WTC11 (cell line): ENCODE results near the gene UMOD. TPM values are rescaled to one million over a fixed set of nuclear protein-coding genes. Genes with fewer than 3 reads are reported as not detected.

Experiments
- ATAC-seq: fragments of 200-7000 bp; cut with Tn5 transposase; 2 replicates; pipeline ENCODE4 v1.10.0; 2021; ENCODE audit warnings: mild to moderate bottlenecking, moderate library complexity
- CTCF ChIA-PET: fragments of 300-600 bp; sonication (Branson Sonifier 250); formaldehyde crosslinking; loops from one replicate; lab custom pipeline; 2021; ENCODE audit warnings: antibody characterized with exemption; lab: Charles Lee
- POLR2A ChIA-PET: fragments of 350-600 bp; sonication (Branson Sonifier 250); formaldehyde crosslinking; loops from one replicate; lab custom pipeline; 2021; ENCODE audit warnings: antibody characterized with exemption; lab: Charles Lee
- DNase-seq: peaks from one replicate; pipeline ENCODE4 v3.0.0; 2021; ENCODE audit warnings: low spot score
- H3K27ac Mint-ChIP-seq: 2 replicates; pipeline ENCODE4 v1.8.0; 2021; ENCODE audit warnings: mixed read lengths
- H3K27me3 Mint-ChIP-seq: 2 replicates; pipeline ENCODE4 v1.8.0; 2021; ENCODE audit warnings: low read depth, mild to moderate bottlenecking, moderate library complexity, mixed read lengths
- H3K36me3 Mint-ChIP-seq: 2 replicates; pipeline ENCODE4 v1.8.0; 2021; ENCODE audit warnings: mixed read lengths
- H3K4me1 Mint-ChIP-seq: 2 replicates; pipeline ENCODE4 v1.8.0; 2022; ENCODE audit warnings: mixed read lengths
- H3K4me3 Mint-ChIP-seq: 2 replicates; pipeline ENCODE4 v1.8.0; 2021; ENCODE audit warnings: mild to moderate bottlenecking, moderate library complexity, mixed read lengths
- H3K9me3 Mint-ChIP-seq: 2 replicates; pipeline ENCODE4 v1.8.0; 2021; ENCODE audit warnings: mixed read lengths
- CREB1 ChIP-seq: sonication (generic); formaldehyde crosslinking; IDR thresholded peaks from 2 replicates; pipeline ENCODE4 v1.8.0; 2023; ENCODE audit warnings: mild to moderate bottlenecking, missing genetic modification reagents
- CREM ChIP-seq: sonication (generic); formaldehyde crosslinking; IDR thresholded peaks from 2 replicates; pipeline ENCODE4 v1.8.1; 2022; ENCODE audit warnings: mild to moderate bottlenecking, missing genetic modification reagents, moderate library complexity
- FOXK1 ChIP-seq: sonication (generic); formaldehyde crosslinking; IDR thresholded peaks from 2 replicates; pipeline ENCODE4 v1.8.0; 2022; ENCODE audit warnings: mild to moderate bottlenecking, moderate library complexity, missing genetic modification reagents
- GRHL2 ChIP-seq: fragments of 250-450 bp; sonication (Bioruptor Pico); IDR thresholded peaks from 2 replicates; pipeline ENCODE4 v1.8.0; 2022; ENCODE audit warnings: mild to moderate bottlenecking, moderate library complexity; ENCODE audit not compliant: insufficient replicate concordance, severe bottlenecking
- GTF2I ChIP-seq: fragments of 250-450 bp; sonication (Bioruptor Pico); conservative IDR thresholded peaks from 2 replicates; pipeline ENCODE4 v1.4.0; 2021; ENCODE audit warnings: mild to moderate bottlenecking
- HMGA2 ChIP-seq: fragments of 250-450 bp; sonication (Bioruptor Pico); IDR thresholded peaks from 2 replicates; pipeline ENCODE4 v1.4.0; 2021; ENCODE audit warnings: mild to moderate bottlenecking, moderate library complexity
- JAZF1 ChIP-seq: fragments of 250-450 bp; sonication (Bioruptor Pico); IDR thresholded peaks from 2 replicates; pipeline ENCODE4 v1.9.0; 2021; ENCODE audit warnings: moderate library complexity, mild to moderate bottlenecking, inconsistent platforms
- NFATC4 ChIP-seq: fragments of 250-450 bp; sonication (Bioruptor Pico); IDR thresholded peaks from 2 replicates; pipeline ENCODE4 v1.9.0; 2021; ENCODE audit warnings: mild to moderate bottlenecking
- NFE2L1 ChIP-seq: sonication (generic); formaldehyde crosslinking; IDR thresholded peaks from 2 replicates; pipeline ENCODE4 v1.8.1; 2023; ENCODE audit warnings: missing genetic modification reagents
- NR3C1 ChIP-seq: sonication (generic); formaldehyde crosslinking; conservative IDR thresholded peaks from 2 replicates; pipeline ENCODE4 v1.8.1; 2023; ENCODE audit warnings: low read depth, mild to moderate bottlenecking, missing genetic modification reagents
- SMAD4 ChIP-seq: sonication (generic); formaldehyde crosslinking; IDR thresholded peaks from 2 replicates; pipeline ENCODE4 v1.8.0; 2022; ENCODE audit warnings: mild to moderate bottlenecking, missing genetic modification reagents
- ZNF121 ChIP-seq: sonication (generic); formaldehyde crosslinking; IDR thresholded peaks from 2 replicates; pipeline ENCODE4 v1.8.0; 2023; ENCODE audit warnings: missing genetic modification reagents
- ZNF219 ChIP-seq: sonication (generic); formaldehyde crosslinking; IDR thresholded peaks from 2 replicates; pipeline ENCODE4 v1.8.0; 2023; ENCODE audit warnings: missing genetic modification reagents, mild to moderate bottlenecking, borderline replicate concordance
- ZNF232 ChIP-seq: sonication (generic); formaldehyde crosslinking; IDR thresholded peaks from 2 replicates; pipeline ENCODE4 v1.8.0; 2022; ENCODE audit warnings: mild to moderate bottlenecking, missing genetic modification reagents
- total RNA-seq: library from RNA; stranded (reverse); gene quantifications from 3 replicates; pipeline ENCODE4 v1.2.3, GENCODE V29; 2021
- TF ChIP-seq, protein P1 (sequence below): sonication (generic); formaldehyde crosslinking; IDR thresholded peaks from 2 replicates; pipeline ENCODE4 v1.8.1; 2023; ENCODE audit warnings: mild to moderate bottlenecking, missing genetic modification reagents
- TF ChIP-seq, protein P2 (sequence below): sonication (generic); formaldehyde crosslinking; IDR thresholded peaks from 2 replicates; pipeline ENCODE4 v1.8.1; 2023; ENCODE audit warnings: mild to moderate bottlenecking, missing genetic modification reagents, moderate library complexity
- TF ChIP-seq, protein P3 (sequence below): sonication (generic); formaldehyde crosslinking; IDR thresholded peaks from 2 replicates; pipeline ENCODE4 v1.8.1; 2023; ENCODE audit warnings: mild to moderate bottlenecking, missing genetic modification reagents, moderate library complexity
- TF ChIP-seq, protein P4 (sequence below): fragments of 200-600 bp; IDR thresholded peaks from 2 replicates; pipeline ENCODE4 v1.8.0; 2022; ENCODE audit warnings: antibody characterized with exemption
- TF ChIP-seq, protein P5 (sequence below): sonication (generic); formaldehyde crosslinking; IDR thresholded peaks from 2 replicates; pipeline ENCODE4 v1.8.1; 2022; ENCODE audit warnings: low read depth, mild to moderate bottlenecking, moderate library complexity, missing genetic modification reagents, borderline replicate concordance
- TF ChIP-seq, protein P6 (sequence below): sonication (generic); formaldehyde crosslinking; IDR thresholded peaks from 2 replicates; pipeline ENCODE4 v1.8.1; 2022; ENCODE audit warnings: mild to moderate bottlenecking, missing genetic modification reagents, moderate library complexity, borderline replicate concordance
- TF ChIP-seq, protein P7 (sequence below): fragments of 250-450 bp; sonication (Bioruptor Pico); IDR thresholded peaks from 2 replicates; pipeline ENCODE4 v2.1.2; 2022; ENCODE audit warnings: mild to moderate bottlenecking, moderate library complexity
- TF ChIP-seq, protein P8 (sequence below): sonication (generic); formaldehyde crosslinking; IDR thresholded peaks from 2 replicates; pipeline ENCODE4 v1.8.0; 2022; ENCODE audit warnings: mild to moderate bottlenecking, missing genetic modification reagents

The UMOD gene
- total RNA-seq, 1 experiment from 2014 or later, result not detected

DNA sequence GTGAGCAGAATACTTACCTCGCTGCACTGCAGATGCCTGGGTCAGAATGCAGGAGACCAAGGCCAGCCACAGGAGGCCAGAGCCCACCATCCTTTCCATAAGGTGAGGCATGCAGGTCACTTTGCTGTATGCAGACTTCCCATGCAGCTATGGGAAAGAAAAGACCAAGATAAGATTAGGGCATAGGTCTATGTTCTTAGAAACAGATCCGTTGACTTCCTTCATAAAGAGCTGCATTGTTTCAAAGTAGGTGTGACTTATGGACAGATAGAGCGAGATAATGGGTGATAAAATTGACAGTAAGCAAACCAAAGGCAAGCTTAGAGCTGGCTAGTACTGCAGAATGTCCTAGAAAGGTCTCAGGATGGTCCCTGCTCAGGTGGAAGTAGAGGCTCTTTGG, 26.2 kb downstream of the UMOD start:
- H3K36me3 Mint-ChIP-seq, result no peaks in the 10 kb centered on the region
- DNase-seq (no peak), ATAC-seq (no peak)
- POLR2A ChIA-PET, result no interaction called here
- H3K4me1 Mint-ChIP-seq, result peaks cover 5% of the 10 kb centered on the region; the same call in 1 of the 2 replicates
- no peak overlapping the region for H3K27ac Mint-ChIP-seq
- CTCF ChIA-PET, result interaction anchor here (0.7 to 1.2 kb wide), 2 partner anchors 24 to 419 kb away, joined by 3 read pairs; no protein-coding TSS in a partner anchor
- H3K27me3 Mint-ChIP-seq, result no peaks in the 10 kb centered on the region
- no peak for TF ChIP-seq JAZF1
- no peak for TF ChIP-seq NFE2L1 (CRISPR knock-in tag)
- TF ChIP-seq, protein P1, sequence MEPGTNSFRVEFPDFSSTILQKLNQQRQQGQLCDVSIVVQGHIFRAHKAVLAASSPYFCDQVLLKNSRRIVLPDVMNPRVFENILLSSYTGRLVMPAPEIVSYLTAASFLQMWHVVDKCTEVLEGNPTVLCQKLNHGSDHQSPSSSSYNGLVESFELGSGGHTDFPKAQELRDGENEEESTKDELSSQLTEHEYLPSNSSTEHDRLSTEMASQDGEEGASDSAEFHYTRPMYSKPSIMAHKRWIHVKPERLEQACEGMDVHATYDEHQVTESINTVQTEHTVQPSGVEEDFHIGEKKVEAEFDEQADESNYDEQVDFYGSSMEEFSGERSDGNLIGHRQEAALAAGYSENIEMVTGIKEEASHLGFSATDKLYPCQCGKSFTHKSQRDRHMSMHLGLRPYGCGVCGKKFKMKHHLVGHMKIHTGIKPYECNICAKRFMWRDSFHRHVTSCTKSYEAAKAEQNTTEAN, result no peak
- no peak overlapping the region for H3K4me3 Mint-ChIP-seq
- no peaks in the 10 kb centered on the region for H3K9me3 Mint-ChIP-seq

DNA sequence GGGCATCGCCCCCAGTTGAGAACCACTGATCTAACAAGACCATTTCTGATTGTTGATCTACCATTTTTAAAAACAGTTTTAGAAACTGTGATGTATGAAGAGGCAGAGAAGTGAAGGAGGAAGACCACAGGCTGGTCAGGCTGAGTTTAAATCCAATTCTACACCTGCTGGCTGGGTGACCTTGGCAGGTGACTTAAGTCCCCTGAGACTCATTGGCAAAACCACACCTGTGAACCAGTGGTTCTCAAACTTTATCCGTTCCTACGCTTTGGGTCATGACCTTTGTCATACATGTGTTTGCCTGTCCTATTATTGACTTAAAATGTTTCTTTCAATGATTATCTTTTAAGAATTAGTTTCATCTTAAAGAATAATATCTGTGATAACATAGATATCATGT, 27.5 kb downstream of the UMOD start:
- CTCF ChIA-PET, result no interaction called here
- POLR2A ChIA-PET, result no interaction called here
- H3K4me1 Mint-ChIP-seq, result peaks cover 5% of the 10 kb centered on the region; the same call in 1 of the 2 replicates
- H3K9me3 Mint-ChIP-seq, result no peaks in the 10 kb centered on the region
- H3K27me3 Mint-ChIP-seq, result no peaks in the 10 kb centered on the region
- DNase-seq (no peak), ATAC-seq (no peak)
- no peak overlapping the region for H3K27ac Mint-ChIP-seq
- H3K4me3 Mint-ChIP-seq, result no peak overlapping the region
- TF ChIP-seq NR3C1 (CRISPR knock-in tag) (no peak), ZNF121 (CRISPR knock-in tag) (no peak), NFATC4 (no peak), SMAD4 (no peak), GRHL2 (no peak), GTF2I (CRISPR knock-in tag) (no peak), CREB1 (CRISPR knock-in tag) (no peak), HMGA2 (CRISPR knock-in tag) (no peak), FOXK1 (CRISPR knock-in tag) (no peak), ZNF232 (no peak), CREM (CRISPR knock-in tag) (no peak), ZNF219 (CRISPR knock-in tag) (no peak)
- TF ChIP-seq, protein P2, sequence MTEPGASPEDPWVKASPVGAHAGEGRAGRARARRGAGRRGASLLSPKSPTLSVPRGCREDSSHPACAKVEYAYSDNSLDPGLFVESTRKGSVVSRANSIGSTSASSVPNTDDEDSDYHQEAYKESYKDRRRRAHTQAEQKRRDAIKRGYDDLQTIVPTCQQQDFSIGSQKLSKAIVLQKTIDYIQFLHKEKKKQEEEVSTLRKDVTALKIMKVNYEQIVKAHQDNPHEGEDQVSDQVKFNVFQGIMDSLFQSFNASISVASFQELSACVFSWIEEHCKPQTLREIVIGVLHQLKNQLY, result no peak
- TF ChIP-seq, protein P3, sequence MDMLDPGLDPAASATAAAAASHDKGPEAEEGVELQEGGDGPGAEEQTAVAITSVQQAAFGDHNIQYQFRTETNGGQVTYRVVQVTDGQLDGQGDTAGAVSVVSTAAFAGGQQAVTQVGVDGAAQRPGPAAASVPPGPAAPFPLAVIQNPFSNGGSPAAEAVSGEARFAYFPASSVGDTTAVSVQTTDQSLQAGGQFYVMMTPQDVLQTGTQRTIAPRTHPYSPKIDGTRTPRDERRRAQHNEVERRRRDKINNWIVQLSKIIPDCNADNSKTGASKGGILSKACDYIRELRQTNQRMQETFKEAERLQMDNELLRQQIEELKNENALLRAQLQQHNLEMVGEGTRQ, result no peak
- TF ChIP-seq, protein P4, sequence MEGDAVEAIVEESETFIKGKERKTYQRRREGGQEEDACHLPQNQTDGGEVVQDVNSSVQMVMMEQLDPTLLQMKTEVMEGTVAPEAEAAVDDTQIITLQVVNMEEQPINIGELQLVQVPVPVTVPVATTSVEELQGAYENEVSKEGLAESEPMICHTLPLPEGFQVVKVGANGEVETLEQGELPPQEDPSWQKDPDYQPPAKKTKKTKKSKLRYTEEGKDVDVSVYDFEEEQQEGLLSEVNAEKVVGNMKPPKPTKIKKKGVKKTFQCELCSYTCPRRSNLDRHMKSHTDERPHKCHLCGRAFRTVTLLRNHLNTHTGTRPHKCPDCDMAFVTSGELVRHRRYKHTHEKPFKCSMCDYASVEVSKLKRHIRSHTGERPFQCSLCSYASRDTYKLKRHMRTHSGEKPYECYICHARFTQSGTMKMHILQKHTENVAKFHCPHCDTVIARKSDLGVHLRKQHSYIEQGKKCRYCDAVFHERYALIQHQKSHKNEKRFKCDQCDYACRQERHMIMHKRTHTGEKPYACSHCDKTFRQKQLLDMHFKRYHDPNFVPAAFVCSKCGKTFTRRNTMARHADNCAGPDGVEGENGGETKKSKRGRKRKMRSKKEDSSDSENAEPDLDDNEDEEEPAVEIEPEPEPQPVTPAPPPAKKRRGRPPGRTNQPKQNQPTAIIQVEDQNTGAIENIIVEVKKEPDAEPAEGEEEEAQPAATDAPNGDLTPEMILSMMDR, result no peak
- TF ChIP-seq, protein P5, sequence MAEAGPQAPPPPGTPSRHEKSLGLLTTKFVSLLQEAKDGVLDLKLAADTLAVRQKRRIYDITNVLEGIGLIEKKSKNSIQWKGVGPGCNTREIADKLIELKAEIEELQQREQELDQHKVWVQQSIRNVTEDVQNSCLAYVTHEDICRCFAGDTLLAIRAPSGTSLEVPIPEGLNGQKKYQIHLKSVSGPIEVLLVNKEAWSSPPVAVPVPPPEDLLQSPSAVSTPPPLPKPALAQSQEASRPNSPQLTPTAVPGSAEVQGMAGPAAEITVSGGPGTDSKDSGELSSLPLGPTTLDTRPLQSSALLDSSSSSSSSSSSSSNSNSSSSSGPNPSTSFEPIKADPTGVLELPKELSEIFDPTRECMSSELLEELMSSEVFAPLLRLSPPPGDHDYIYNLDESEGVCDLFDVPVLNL (CRISPR knock-in tag), result no peak
- TF ChIP-seq, protein P6, sequence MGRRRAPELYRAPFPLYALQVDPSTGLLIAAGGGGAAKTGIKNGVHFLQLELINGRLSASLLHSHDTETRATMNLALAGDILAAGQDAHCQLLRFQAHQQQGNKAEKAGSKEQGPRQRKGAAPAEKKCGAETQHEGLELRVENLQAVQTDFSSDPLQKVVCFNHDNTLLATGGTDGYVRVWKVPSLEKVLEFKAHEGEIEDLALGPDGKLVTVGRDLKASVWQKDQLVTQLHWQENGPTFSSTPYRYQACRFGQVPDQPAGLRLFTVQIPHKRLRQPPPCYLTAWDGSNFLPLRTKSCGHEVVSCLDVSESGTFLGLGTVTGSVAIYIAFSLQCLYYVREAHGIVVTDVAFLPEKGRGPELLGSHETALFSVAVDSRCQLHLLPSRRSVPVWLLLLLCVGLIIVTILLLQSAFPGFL, result no peak
- TF ChIP-seq, protein P7, sequence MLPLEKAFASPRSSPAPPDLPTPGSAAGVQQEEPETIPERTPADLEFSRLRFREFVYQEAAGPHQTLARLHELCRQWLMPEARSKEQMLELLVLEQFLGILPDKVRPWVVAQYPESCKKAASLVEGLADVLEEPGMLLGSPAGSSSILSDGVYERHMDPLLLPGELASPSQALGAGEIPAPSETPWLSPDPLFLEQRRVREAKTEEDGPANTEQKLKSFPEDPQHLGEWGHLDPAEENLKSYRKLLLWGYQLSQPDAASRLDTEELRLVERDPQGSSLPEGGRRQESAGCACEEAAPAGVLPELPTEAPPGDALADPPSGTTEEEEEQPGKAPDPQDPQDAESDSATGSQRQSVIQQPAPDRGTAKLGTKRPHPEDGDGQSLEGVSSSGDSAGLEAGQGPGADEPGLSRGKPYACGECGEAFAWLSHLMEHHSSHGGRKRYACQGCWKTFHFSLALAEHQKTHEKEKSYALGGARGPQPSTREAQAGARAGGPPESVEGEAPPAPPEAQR, result no peak
- TF ChIP-seq, protein P8, sequence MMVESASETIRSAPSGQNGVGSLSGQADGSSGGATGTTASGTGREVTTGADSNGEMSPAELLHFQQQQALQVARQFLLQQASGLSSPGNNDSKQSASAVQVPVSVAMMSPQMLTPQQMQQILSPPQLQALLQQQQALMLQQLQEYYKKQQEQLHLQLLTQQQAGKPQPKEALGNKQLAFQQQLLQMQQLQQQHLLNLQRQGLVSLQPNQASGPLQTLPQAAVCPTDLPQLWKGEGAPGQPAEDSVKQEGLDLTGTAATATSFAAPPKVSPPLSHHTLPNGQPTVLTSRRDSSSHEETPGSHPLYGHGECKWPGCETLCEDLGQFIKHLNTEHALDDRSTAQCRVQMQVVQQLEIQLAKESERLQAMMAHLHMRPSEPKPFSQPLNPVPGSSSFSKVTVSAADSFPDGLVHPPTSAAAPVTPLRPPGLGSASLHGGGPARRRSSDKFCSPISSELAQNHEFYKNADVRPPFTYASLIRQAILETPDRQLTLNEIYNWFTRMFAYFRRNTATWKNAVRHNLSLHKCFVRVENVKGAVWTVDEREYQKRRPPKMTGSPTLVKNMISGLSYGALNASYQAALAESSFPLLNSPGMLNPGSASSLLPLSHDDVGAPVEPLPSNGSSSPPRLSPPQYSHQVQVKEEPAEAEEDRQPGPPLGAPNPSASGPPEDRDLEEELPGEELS (CRISPR knock-in tag), result no peak
- H3K36me3 Mint-ChIP-seq, result no peaks in the 10 kb centered on the region
